H1 (cell line): ENCODE results near the gene GDPD4.

Experiments used
- BCL11A ChIP-seq, 2 experiments: IDR thresholded peaks; one replicate each; pipeline ENCODE4 v1.6.1; 2011; ENCODE audit warnings: low read depth in 2 of 2, low read length in 2 of 2, mild to moderate bottlenecking in 2 of 2
- CBX5 ChIP-seq: fragments of 300-800, 300-1000 bp; sonication (generic); IDR thresholded peaks from 2 replicates; pipeline ENCODE4 v1.7.1; 2016; ENCODE audit warnings: antibody characterized with exemption, low read length, low read depth
- EP300 ChIP-seq, 2 experiments: IDR thresholded peaks; 1 replicate in 1 of 2; 2 replicates in 1 of 2; pipeline ENCODE4 v1.6.1; 2011 to 2012; ENCODE audit warnings: low read depth in 2 of 2, low read length in 2 of 2, mild to moderate bottlenecking in 2 of 2, borderline replicate concordance in 1 of 2, inconsistent platforms in 1 of 2, moderate library complexity in 1 of 2
- HDAC6 ChIP-seq: IDR thresholded peaks from one replicate; pipeline ENCODE4 v1.7.1; 2012; ENCODE audit warnings: low read depth, mild to moderate bottlenecking, inconsistent platforms, low read length, moderate library complexity
- MAX ChIP-seq: IDR thresholded peaks from 2 replicates; pipeline ENCODE4 v1.6.1; 2012; ENCODE audit warnings: inconsistent platforms
- TAF1 ChIP-seq: IDR thresholded peaks from 2 replicates; pipeline ENCODE4 v1.6.1; 2011; ENCODE audit warnings: mild to moderate bottlenecking, low read depth, low read length

- TF ChIP-seq EP300 (IDR thresholded peaks at IDR 0.05; ENCODE audit: borderline replicate concordance in 1 of 2, low read depth in 2 of 2, low read length in 2 of 2), result no peak
- TF ChIP-seq TAF1, result no peak
- no peak for TF ChIP-seq MAX
- TF ChIP-seq HDAC6, result no peak
- no peak for TF ChIP-seq BCL11A (IDR thresholded peaks at IDR 0.05; ENCODE audit: low read depth in 2 of 2, low read length in 2 of 2)
- no peak for TF ChIP-seq CBX5
Observed at GRCh38 chr11:77262803-77263202, 38.7 kb downstream of the GDPD4 start.
